Mammary epithelial cell (primary cell): Measurements from ENCODE around the gene AMDHD1.

Source experiments
- EZH2 ChIP-seq: IDR thresholded peaks from 2 replicates; pipeline ENCODE4 v1.6.1; 2012; ENCODE audit warnings: low read length, inconsistent platforms, borderline replicate concordance
- TF ChIP-seq, protein P1 (sequence below), 2 donors: IDR thresholded peaks in 1 of 2; conservative IDR thresholded peaks in 1 of 2; 2 replicates each; pipeline ENCODE4 v1.5.1; 2011 to 2012; ENCODE audit warnings: inconsistent platforms in 2 of 2, low read length in 2 of 2, mild to moderate bottlenecking in 2 of 2, control low read depth in 1 of 2, low read depth in 1 of 2; ENCODE audit not compliant: insufficient read depth in 1 of 2; ENCODE audit errors: extremely low read depth in 1 of 2

DNA sequence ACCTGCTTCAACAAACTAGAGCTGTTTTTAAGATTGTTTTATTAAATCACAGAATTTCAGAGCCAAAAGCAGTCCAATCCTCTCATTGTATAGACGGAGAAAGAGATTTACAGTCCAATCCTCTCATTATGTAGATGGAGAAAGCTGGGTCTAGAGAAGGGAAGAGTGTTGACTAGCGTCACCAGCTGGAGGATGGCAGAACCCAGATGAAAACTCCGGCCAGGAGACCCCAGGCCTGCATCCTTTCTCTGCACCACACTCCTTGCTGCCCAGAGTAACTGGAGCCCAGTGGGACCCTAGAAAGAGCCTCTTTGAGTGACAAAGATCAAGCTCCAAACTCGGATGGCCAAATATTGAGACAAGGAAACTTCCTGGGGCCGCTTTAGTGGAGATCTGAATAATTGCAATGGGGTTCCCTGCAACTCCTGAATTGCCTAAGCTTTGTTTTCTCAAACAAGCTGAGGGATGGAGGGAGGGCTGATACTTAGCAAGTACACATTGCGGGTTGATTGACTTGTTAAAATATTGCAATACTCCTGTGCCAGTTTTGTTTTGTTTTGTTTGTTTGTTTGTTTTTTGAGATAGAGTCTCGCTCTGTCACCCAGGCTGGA lies 12.5 kb downstream of the AMDHD1 start:
- TF ChIP-seq, protein P1, sequence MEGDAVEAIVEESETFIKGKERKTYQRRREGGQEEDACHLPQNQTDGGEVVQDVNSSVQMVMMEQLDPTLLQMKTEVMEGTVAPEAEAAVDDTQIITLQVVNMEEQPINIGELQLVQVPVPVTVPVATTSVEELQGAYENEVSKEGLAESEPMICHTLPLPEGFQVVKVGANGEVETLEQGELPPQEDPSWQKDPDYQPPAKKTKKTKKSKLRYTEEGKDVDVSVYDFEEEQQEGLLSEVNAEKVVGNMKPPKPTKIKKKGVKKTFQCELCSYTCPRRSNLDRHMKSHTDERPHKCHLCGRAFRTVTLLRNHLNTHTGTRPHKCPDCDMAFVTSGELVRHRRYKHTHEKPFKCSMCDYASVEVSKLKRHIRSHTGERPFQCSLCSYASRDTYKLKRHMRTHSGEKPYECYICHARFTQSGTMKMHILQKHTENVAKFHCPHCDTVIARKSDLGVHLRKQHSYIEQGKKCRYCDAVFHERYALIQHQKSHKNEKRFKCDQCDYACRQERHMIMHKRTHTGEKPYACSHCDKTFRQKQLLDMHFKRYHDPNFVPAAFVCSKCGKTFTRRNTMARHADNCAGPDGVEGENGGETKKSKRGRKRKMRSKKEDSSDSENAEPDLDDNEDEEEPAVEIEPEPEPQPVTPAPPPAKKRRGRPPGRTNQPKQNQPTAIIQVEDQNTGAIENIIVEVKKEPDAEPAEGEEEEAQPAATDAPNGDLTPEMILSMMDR (conservative IDR thresholded peaks at IDR 0.05 in 1 of 2, IDR thresholded peaks at IDR 0.05 in 1 of 2; ENCODE audit: extremely low read depth in 1 of 2, insufficient read depth in 1 of 2, low read depth in 1 of 2, low read length in 2 of 2) = no peak
- no peak for TF ChIP-seq EZH2
